ENCODE measurements around the gene SFXN5. TPM values are rescaled to one million over a fixed set of nuclear protein-coding genes. Genes with fewer than 3 reads are reported as not detected.
A peak's percentile ranks its signal among the peaks of the same experiment; 100 is the strongest.
"Not testable (repeated sequence)": the region's sequence is repeated elsewhere in the genome, so short reads cannot be mapped to it uniquely, and the experiment has no call there.

The SFXN5 gene
- total RNA-seq, 1 donor from 2014 or later: 9.8 TPM

DNA sequence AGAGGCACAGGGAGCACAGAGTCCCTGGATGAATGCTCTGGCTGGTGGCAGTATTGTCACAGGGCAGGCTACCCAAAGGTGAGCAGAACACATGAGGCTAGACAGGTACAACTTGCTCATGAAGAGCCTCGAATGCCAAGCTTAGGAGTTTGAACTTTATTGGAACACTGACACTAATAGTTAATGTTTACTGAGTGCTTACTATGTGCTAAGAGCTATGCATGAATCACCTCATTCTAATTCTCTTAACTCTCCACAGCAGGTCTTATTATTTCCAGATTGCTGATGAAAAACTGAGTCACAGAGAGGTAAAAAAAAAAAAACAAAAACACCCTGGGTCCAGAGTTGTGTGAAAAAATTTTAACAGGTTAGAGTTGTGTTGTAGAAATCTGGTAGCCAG is 160.3 kb downstream of the SFXN5 start:
- no peak for DNase-seq (ENCODE audit: extremely low spot score in 2 of 2)
- H3K36me3 ChIP-seq: no peaks in the 10 kb centered on the region
- TF ChIP-seq, protein P1, sequence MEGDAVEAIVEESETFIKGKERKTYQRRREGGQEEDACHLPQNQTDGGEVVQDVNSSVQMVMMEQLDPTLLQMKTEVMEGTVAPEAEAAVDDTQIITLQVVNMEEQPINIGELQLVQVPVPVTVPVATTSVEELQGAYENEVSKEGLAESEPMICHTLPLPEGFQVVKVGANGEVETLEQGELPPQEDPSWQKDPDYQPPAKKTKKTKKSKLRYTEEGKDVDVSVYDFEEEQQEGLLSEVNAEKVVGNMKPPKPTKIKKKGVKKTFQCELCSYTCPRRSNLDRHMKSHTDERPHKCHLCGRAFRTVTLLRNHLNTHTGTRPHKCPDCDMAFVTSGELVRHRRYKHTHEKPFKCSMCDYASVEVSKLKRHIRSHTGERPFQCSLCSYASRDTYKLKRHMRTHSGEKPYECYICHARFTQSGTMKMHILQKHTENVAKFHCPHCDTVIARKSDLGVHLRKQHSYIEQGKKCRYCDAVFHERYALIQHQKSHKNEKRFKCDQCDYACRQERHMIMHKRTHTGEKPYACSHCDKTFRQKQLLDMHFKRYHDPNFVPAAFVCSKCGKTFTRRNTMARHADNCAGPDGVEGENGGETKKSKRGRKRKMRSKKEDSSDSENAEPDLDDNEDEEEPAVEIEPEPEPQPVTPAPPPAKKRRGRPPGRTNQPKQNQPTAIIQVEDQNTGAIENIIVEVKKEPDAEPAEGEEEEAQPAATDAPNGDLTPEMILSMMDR (IDR thresholded peaks at IDR 0.05): no peak
- no peak for TF ChIP-seq POLR2AphosphoS5 (IDR thresholded peaks at IDR 0.05; ENCODE audit: insufficient read depth in 1 of 2, low read depth in 1 of 2)
- TF ChIP-seq POLR2A (IDR thresholded peaks at IDR 0.05): no peak
- peaks cover 17% of the 10 kb centered on the region for H3K4me1 ChIP-seq
- intact Hi-C loops (cut with DNase I): no loop called here
- peaks cover 25% of the 10 kb centered on the region for H3K27me3 ChIP-seq
- H3K9me3 ChIP-seq: no peaks in the 10 kb centered on the region
- H3K4me3 ChIP-seq: no peak overlapping the region
- H3K27ac ChIP-seq: no peak overlapping the region

DNA sequence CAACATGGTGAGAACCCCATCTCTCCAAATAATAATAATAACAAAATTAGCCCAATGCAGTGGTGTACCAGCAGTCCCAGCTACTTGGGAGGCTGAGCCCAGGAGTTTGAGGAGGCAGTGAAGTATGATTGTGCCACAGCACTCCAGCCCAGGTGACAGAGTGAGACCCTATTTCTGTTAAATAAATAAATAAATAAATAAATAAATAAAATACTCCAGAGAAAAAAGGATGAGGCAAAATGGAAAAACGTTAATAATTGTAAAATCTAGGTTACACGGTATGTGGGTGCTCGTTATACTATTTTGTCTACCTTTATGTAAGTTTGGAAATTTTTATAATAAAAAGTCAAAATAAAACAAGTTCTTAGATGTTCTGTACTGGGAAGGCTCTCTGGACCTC is 162.8 kb downstream of the SFXN5 start:
- Histone ChIP-seq H3K9me3 (no peaks in the 10 kb centered on the region), H3K4me1 (no peaks in the 10 kb centered on the region), H3K36me3 (no peaks in the 10 kb centered on the region), H3K27me3 (peaks cover 8% of the 10 kb centered on the region), H3K27ac (no peak overlapping the region), H3K4me3 (no peak overlapping the region)
- no peak for DNase-seq (ENCODE audit: extremely low spot score in 2 of 2)
- intact Hi-C loops (cut with DNase I): no loop called here
- TF ChIP-seq, protein P1 (IDR thresholded peaks at IDR 0.05): no peak
- TF ChIP-seq POLR2A (IDR thresholded peaks at IDR 0.05) (no peak), POLR2AphosphoS5 (IDR thresholded peaks at IDR 0.05; ENCODE audit: insufficient read depth in 1 of 2, low read depth in 1 of 2) (no peak)

DNA sequence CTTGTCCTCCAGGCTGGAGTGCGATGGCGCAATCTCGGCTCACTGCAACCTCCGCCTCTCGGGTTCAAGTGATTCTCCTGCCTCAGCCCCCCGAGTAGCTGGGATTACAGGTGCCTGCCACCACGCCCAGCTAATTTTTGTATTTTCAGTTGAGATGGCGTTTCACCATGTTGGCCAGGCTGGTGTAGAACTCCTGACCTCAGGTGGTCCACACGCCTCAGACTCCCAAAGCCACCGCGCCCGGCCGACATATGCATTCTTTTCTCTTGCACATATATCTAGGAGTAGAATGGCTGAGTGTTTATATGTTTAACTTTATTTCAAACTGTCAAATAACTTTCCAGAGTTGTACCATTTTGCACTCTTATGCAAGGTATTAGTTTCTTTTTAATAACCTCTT is 164.1 kb downstream of the SFXN5 start:
- H3K27me3 ChIP-seq; H3K9me3 ChIP-seq; H3K4me1 ChIP-seq; H3K4me3 ChIP-seq; H3K36me3 ChIP-seq; H3K27ac ChIP-seq; intact Hi-C loops (cut with DNase I): not testable (repeated sequence)
- DNase-seq (ENCODE audit: extremely low spot score in 2 of 2): peak; percentile 12 to 16

DNA sequence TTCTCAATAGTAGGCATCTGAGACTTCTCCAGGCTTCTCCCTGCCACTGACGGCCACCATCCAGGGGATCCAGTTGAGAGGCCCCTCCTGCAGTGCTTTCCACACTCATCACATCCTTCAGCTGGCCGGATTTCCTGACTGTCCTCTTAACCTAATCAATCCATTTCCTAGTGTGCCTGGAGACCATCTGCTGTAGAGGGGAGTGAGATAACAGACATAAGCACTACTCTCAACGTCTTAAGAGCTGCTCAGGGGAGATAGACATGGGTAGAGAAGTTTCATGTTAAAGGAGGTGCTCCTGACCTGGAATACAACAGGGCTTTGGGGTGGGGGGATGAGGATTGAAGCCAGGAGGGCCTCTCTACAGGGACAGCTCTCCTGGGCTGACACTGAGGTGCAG is 170.1 kb downstream of the SFXN5 start:
- peak in 1 of 2 donors; percentile 64 for DNase-seq (ENCODE audit: extremely low spot score in 2 of 2)
- no peak overlapping the region for H3K27ac ChIP-seq
- no peaks in the 10 kb centered on the region for H3K4me1 ChIP-seq
- no peak overlapping the region for H3K4me3 ChIP-seq
- intact Hi-C loops (cut with DNase I): no loop called here
- H3K36me3 ChIP-seq: no peaks in the 10 kb centered on the region
- TF ChIP-seq POLR2A (IDR thresholded peaks at IDR 0.05): no peak
- no peak for TF ChIP-seq POLR2AphosphoS5 (IDR thresholded peaks at IDR 0.05; ENCODE audit: insufficient read depth in 1 of 2, low read depth in 1 of 2)
- TF ChIP-seq, protein P1 (IDR thresholded peaks at IDR 0.05): no peak
- no peaks in the 10 kb centered on the region for H3K27me3 ChIP-seq
- H3K9me3 ChIP-seq: no peaks in the 10 kb centered on the region

DNA sequence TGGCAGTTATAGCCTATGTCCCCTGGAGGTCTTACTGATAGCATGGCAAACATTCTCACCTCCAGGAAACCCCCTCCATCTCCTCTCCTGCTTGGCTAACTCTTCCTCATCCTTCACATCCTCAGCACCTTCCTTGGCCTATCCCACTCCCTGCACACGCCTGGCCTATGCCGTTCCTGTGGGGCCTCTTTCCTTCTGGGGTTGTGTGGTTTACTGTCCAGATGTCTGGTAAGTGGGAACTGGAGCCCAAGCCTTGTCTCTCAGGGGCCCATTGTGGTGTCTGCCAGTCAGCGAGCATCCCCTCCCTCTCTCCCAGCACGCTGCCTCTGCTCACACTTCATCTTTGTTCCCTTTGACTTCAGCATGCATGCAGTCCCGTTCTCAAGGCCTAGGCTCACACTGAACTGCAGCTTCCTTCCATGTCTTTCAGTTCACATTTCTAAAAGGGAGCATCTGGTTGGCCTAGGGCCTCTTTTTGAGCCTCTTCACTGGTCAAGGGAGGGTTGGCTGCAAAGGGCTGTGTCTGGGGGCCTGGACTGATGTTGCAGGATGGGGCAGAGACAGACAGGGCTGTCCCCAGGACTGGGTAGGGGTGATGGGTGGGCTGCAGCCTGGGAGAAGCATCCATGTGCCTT is 171.2 kb downstream of the SFXN5 start:
- intact Hi-C loops (cut with DNase I): no loop called here
- TF ChIP-seq, protein P1 (IDR thresholded peaks at IDR 0.05): no peak
- TF ChIP-seq POLR2A (IDR thresholded peaks at IDR 0.05): no peak
- no peak for TF ChIP-seq POLR2AphosphoS5 (IDR thresholded peaks at IDR 0.05; ENCODE audit: insufficient read depth in 1 of 2, low read depth in 1 of 2)
- DNase-seq (ENCODE audit: extremely low spot score in 2 of 2): peak in 1 of 2 donors; percentile 69
- H3K9me3 ChIP-seq: no peaks in the 10 kb centered on the region
- H3K27ac ChIP-seq: no peak overlapping the region
- no peaks in the 10 kb centered on the region for H3K27me3 ChIP-seq
- peaks cover 9% of the 10 kb centered on the region for H3K4me1 ChIP-seq
- no peak overlapping the region for H3K4me3 ChIP-seq
- no peaks in the 10 kb centered on the region for H3K36me3 ChIP-seq

Measured in vagina (tissue), 2 donors.